ENCODE data around the gene KCNH5.

- TF ChIP-seq ZNF274 (IDR thresholded peaks at IDR 0.05; ENCODE audit: borderline replicate concordance, low read depth, low read length) (no peak), SMARCA5 (IDR thresholded peaks at IDR 0.05) (no peak), RFX5 (IDR thresholded peaks at IDR 0.05; ENCODE audit: low read depth, low read length) (no peak), ZBTB7A (IDR thresholded peaks at IDR 0.05; ENCODE audit: borderline replicate concordance, control insufficient read depth, low read depth, low read length) (no peak), THAP12 (CRISPR knock-in tag; IDR thresholded peaks at IDR 0.05) (no peak), MAFK (IDR thresholded peaks at IDR 0.05; ENCODE audit: low read length) (no peak), EP300 (IDR thresholded peaks at IDR 0.05; ENCODE audit: low read length) (no peak)
Measured at GRCh38 chr14:63027719-63028118, 17.5 kb downstream of the KCNH5 start.
